Measurements from ENCODE around the gene CELA3B. TPM values are rescaled to one million over a fixed set of nuclear protein-coding genes. Genes with fewer than 3 reads are reported as not detected.

CELA3B gene
- total and polyA plus RNA-seq, 2 donors (not counting 1 experiment from before 2014, with no cell fraction given), result not detected

DNA sequence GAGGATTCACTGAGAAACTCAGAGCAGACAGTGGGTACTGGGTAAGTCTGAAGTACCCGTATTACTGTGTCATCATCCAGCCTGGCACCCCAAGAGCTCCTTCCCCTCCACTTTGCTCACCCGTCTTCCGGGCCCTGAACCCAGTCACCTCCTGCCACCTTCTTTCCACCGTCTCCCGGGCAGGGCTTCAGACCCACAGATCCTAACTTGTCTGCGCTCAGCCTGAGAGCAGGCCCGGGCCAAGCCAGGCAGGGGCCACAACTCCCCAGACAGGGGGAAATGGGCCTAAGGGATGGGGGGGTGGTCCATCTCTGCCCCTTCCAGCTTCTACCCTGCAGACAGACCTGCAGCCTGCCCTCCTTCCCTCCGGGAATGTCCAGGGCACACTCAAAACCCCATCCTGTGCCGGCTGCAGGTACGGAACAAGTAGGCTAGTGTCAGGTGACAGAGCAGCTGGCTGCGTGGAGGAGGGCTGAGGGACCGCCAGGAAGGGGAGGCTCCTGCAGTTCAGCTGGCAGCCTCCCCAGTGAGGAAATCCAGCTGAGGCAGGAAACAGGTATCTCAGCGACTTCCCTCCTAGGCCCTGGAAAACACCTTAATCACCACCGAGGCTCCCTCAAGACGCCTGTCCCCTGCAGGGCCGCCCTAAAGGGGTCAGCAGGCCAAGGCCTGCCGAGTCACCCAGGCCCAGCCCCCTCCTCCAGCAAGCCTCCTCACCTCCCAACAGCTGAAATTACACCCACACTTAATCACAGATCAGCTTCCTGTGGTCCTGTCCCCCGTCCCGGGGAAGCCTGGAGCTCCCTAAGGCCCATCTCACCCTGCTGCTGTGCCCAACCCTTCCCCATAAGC lies 43.2 kb upstream of the CELA3B start:
- H3K4me3 ChIP-seq (replicated peaks in 1 of 4; ENCODE audit: control extremely low read depth in 1 of 4, insufficient read depth in 1 of 4, low read depth in 3 of 4, low read length in 4 of 4), result peak overlapping the region in 1 of 4 experiments; percentile 28
- peaks cover 66% of the 10 kb centered on the region for H3K79me2 ChIP-seq (ENCODE audit: control insufficient read depth, insufficient read depth, low read length)
- H3K9me3 ChIP-seq (ENCODE audit: control insufficient read depth, insufficient read depth, low read depth, low read length), result no peaks in the 10 kb centered on the region
- H3K27me3 ChIP-seq (ENCODE audit: control insufficient read depth, insufficient read depth, low read length), result no peaks in the 10 kb centered on the region
- peak overlapping the region; percentile 95 for H3K27ac ChIP-seq (ENCODE audit: insufficient read depth, low read length)
- no peak overlapping the region for H2AFZ ChIP-seq (ENCODE audit: low read length)
- peaks cover 41% of the 10 kb centered on the region for H3K4me1 ChIP-seq (ENCODE audit: control insufficient read depth, extremely low read depth, insufficient read depth, low read length)
- TF ChIP-seq EZH2 (IDR thresholded peaks at IDR 0.05; ENCODE audit: low read length, missing control alignments), result no peak
- TF ChIP-seq, protein P1, sequence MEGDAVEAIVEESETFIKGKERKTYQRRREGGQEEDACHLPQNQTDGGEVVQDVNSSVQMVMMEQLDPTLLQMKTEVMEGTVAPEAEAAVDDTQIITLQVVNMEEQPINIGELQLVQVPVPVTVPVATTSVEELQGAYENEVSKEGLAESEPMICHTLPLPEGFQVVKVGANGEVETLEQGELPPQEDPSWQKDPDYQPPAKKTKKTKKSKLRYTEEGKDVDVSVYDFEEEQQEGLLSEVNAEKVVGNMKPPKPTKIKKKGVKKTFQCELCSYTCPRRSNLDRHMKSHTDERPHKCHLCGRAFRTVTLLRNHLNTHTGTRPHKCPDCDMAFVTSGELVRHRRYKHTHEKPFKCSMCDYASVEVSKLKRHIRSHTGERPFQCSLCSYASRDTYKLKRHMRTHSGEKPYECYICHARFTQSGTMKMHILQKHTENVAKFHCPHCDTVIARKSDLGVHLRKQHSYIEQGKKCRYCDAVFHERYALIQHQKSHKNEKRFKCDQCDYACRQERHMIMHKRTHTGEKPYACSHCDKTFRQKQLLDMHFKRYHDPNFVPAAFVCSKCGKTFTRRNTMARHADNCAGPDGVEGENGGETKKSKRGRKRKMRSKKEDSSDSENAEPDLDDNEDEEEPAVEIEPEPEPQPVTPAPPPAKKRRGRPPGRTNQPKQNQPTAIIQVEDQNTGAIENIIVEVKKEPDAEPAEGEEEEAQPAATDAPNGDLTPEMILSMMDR (conservative IDR thresholded peaks at IDR 0.05 in 1 of 2, IDR thresholded peaks at IDR 0.05 in 1 of 2; ENCODE audit: low read depth in 1 of 2, low read length in 2 of 2), result no peak
- no peaks in the 10 kb centered on the region for H4K20me1 ChIP-seq (ENCODE audit: control insufficient read depth, extremely low read depth, insufficient read depth, low read length)
- H3K9ac ChIP-seq (ENCODE audit: insufficient read depth, low read length), result peak overlapping the region; percentile 38
- H3K36me3 ChIP-seq (ENCODE audit: control insufficient read depth, insufficient read depth, low read length), result peaks cover 2% of the 10 kb centered on the region
- peak in 1 of 2 donors; percentile 56 for DNase-seq (ENCODE audit: low read depth in 2 of 2)
- peak overlapping the region; percentile 41 for H3K4me2 ChIP-seq (ENCODE audit: extremely low read depth, insufficient read depth, low read length)

DNA sequence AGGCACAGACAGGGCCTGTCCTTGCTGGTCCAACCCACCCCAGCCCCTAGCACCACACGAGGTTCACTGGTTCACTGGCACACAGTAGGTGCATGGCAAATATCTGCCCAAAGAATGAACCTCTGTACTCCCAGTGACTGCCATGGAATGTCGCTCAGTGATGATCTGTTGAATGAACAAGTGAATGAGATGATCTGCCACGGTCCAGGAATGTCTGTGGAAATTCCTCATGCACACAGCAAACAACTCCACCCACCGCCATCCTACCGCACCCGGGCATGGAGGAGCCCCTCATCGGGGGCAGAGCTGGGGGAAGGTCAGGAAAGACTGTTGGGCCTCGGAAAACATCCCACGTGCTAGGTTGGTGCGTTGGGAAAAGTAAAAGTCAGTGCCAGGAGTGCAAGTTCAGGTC lies 41.4 kb upstream of the CELA3B start:
- peak overlapping the region; percentile 87 for H3K9ac ChIP-seq (ENCODE audit: insufficient read depth, low read length)
- TF ChIP-seq EZH2 (IDR thresholded peaks at IDR 0.05; ENCODE audit: low read length, missing control alignments), result no peak
- H4K20me1 ChIP-seq (ENCODE audit: control insufficient read depth, extremely low read depth, insufficient read depth, low read length), result no peaks in the 10 kb centered on the region
- peaks cover 2% of the 10 kb centered on the region for H3K36me3 ChIP-seq (ENCODE audit: control insufficient read depth, insufficient read depth, low read length)
- H3K27ac ChIP-seq (ENCODE audit: insufficient read depth, low read length), result peak overlapping the region; percentile 88
- H3K4me3 ChIP-seq (replicated peaks in 1 of 4; ENCODE audit: control extremely low read depth in 1 of 4, insufficient read depth in 1 of 4, low read depth in 3 of 4, low read length in 4 of 4), result peak overlapping the region; percentile 72 to 94 (median 80)
- H3K79me2 ChIP-seq (ENCODE audit: control insufficient read depth, insufficient read depth, low read length), result peaks cover 50% of the 10 kb centered on the region
- peak overlapping the region; percentile 91 for H3K4me2 ChIP-seq (ENCODE audit: extremely low read depth, insufficient read depth, low read length)
- no peak overlapping the region for H2AFZ ChIP-seq (ENCODE audit: low read length)
- peaks cover 50% of the 10 kb centered on the region for H3K4me1 ChIP-seq (ENCODE audit: control insufficient read depth, extremely low read depth, insufficient read depth, low read length)
- no peaks in the 10 kb centered on the region for H3K9me3 ChIP-seq (ENCODE audit: control insufficient read depth, insufficient read depth, low read depth, low read length)
- H3K27me3 ChIP-seq (ENCODE audit: control insufficient read depth, insufficient read depth, low read length), result no peaks in the 10 kb centered on the region
- peak in 1 of 2 donors; percentile 77 for DNase-seq (ENCODE audit: low read depth in 2 of 2)

DNA sequence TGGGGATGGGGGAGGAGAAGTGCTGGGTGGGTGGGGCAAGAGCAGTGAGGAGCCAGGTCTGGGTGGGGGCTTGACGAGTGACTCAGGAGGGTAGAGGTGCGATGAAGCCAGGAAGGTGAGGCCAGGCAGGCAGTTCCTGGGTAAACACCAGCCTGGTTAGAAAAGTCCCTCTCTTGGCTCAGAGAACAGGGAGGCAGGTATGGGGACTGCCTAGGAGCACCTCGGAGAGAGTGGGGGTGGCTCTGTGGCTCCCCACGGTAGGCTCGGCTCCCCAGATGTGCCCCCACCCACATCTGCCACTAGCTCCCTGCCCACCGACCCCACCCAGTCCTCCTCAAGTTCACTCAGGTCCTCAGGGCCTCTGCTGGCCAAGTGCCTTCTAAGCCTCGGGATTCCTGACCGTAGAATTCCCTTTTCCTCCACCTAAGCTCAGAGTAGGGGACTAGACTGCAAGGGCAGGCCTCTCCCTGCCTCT lies 40.9 kb upstream of the CELA3B start:
- Histone ChIP-seq H3K9ac (ENCODE audit: insufficient read depth, low read length) (peak overlapping the region; percentile 87), H3K9me3 (ENCODE audit: control insufficient read depth, insufficient read depth, low read depth, low read length) (no peaks in the 10 kb centered on the region), H3K36me3 (ENCODE audit: control insufficient read depth, insufficient read depth, low read length) (peaks cover 2% of the 10 kb centered on the region), H3K4me2 (ENCODE audit: extremely low read depth, insufficient read depth, low read length) (peak overlapping the region; percentile 91), H3K4me1 (ENCODE audit: control insufficient read depth, extremely low read depth, insufficient read depth, low read length) (peaks cover 44% of the 10 kb centered on the region), H3K27ac (ENCODE audit: insufficient read depth, low read length) (peak overlapping the region; percentile 88), H3K79me2 (ENCODE audit: control insufficient read depth, insufficient read depth, low read length) (peaks cover 45% of the 10 kb centered on the region), H2AFZ (ENCODE audit: low read length) (no peak overlapping the region), H3K4me3 (replicated peaks in 1 of 4; ENCODE audit: control extremely low read depth in 1 of 4, insufficient read depth in 1 of 4, low read depth in 3 of 4, low read length in 4 of 4) (peak overlapping the region; percentile 72 to 94 (median 80)), H3K27me3 (ENCODE audit: control insufficient read depth, insufficient read depth, low read length) (no peaks in the 10 kb centered on the region), H4K20me1 (ENCODE audit: control insufficient read depth, extremely low read depth, insufficient read depth, low read length) (no peaks in the 10 kb centered on the region)
- no peak for DNase-seq (ENCODE audit: low read depth in 2 of 2)
- TF ChIP-seq, protein P1 (conservative IDR thresholded peaks at IDR 0.05 in 1 of 2, IDR thresholded peaks at IDR 0.05 in 1 of 2; ENCODE audit: low read depth in 1 of 2, low read length in 2 of 2), result no peak
- TF ChIP-seq EZH2 (IDR thresholded peaks at IDR 0.05; ENCODE audit: low read length, missing control alignments), result no peak
